ENCODE results near the gene TARS3.

- TF ChIP-seq CTCF (IDR thresholded peaks at IDR 0.05; ENCODE audit: poor library complexity) (no peak), EZH2phosphoT487 (IDR thresholded peaks at IDR 0.05; ENCODE audit: low read depth, severe bottlenecking, unreplicated experiment) (no peak)
Measured at GRCh38 chr15:101652786-101653430, 71.4 kb downstream of the TARS3 start.

All from hepatocyte (in vitro differentiated cells).